IMR-90 (cell line): Measurements from ENCODE around the gene ECM1. TPM values are rescaled to one million over a fixed set of nuclear protein-coding genes. Genes with fewer than 3 reads are reported as not detected.

ENCODE experiments used
- ATAC-seq: fragments of 200-7000 bp; cut with Tn5 transposase; 2 replicates; pipeline ENCODE4 v1.9.1; 2020; ENCODE audit warnings: low read depth, mild to moderate bottlenecking, moderate library complexity
- BruUV-seq: library from RNA; stranded (reverse); fragments of 400-500 nt; replicated peaks from 2 replicates; lab custom pipeline; 2021; lab: Mats Ljungman, UMichigan
- CTCF ChIA-PET: fragments of 300-600 bp; formaldehyde crosslinking; extraction: SDS; loops from one replicate; lab custom pipeline; 2021; ENCODE audit warnings: antibody characterized with exemption; lab: Yijun Ruan, JAX
- POLR2A ChIA-PET: fragments of 300-600 bp; sonication (Branson Sonifier 250); formaldehyde crosslinking; loops from one replicate; lab custom pipeline; 2022; ENCODE audit warnings: antibody characterized with exemption; ENCODE audit not compliant: unreplicated experiment; lab: Charles Lee
- DNase-seq: peaks from one replicate; pipeline ENCODE4 v3.0.0; 2013
- H2AFZ ChIP-seq: replicated peaks from 2 replicates; pipeline ENCODE3; 2013; ENCODE audit warnings: low read length, mild to moderate bottlenecking; ENCODE audit not compliant: poor library complexity
- H2AK5ac ChIP-seq: 2 replicates; pipeline ENCODE4 v1.6.1; 2013; ENCODE audit warnings: low read depth, low read length, inconsistent platforms
- H2AK9ac ChIP-seq: replicated peaks from 2 replicates; pipeline ENCODE3; 2013; ENCODE audit warnings: mild to moderate bottlenecking, low read depth, low read length, moderate library complexity; ENCODE audit not compliant: poor library complexity
- H2BK120ac ChIP-seq: 2 replicates; pipeline ENCODE4 v1.6.1; 2013; ENCODE audit warnings: low read depth, low read length, inconsistent platforms
- H2BK15ac ChIP-seq: 3 replicates; pipeline ENCODE4 v1.6.1; 2013; ENCODE audit warnings: low read depth, low read length, inconsistent platforms
- H2BK20ac ChIP-seq: 2 replicates; pipeline ENCODE4 v1.6.1; 2013; ENCODE audit warnings: low read depth, mild to moderate bottlenecking, inconsistent platforms, low read length, moderate library complexity
- H2BK5ac ChIP-seq: 2 replicates; pipeline ENCODE4 v1.6.1; 2013; ENCODE audit warnings: mild to moderate bottlenecking, low read depth, low read length, inconsistent platforms; ENCODE audit not compliant: poor library complexity, severe bottlenecking
- H3K14ac ChIP-seq: replicated peaks from 2 replicates; pipeline ENCODE4 v1.6.1; 2013; ENCODE audit warnings: low read depth, low read length, inconsistent platforms
- H3K18ac ChIP-seq: 2 replicates; pipeline ENCODE4 v1.6.1; 2013; ENCODE audit warnings: low read depth, low read length, control low read depth
- H3K23ac ChIP-seq: 2 replicates; pipeline ENCODE4 v1.6.1; 2013; ENCODE audit warnings: low read depth, low read length, inconsistent platforms
- H3K27ac ChIP-seq: 2 replicates; pipeline ENCODE4 v1.5.1; 2013; ENCODE audit warnings: mild to moderate bottlenecking, control low read depth, low read length; ENCODE audit not compliant: insufficient read depth
- H3K27me3 ChIP-seq: 2 replicates; pipeline ENCODE4 v1.6.1; 2013; ENCODE audit warnings: low read length; ENCODE audit not compliant: control insufficient read depth, insufficient read depth
- H3K36me3 ChIP-seq: 2 replicates; pipeline ENCODE4 v1.6.1; 2013; ENCODE audit warnings: low read length, mixed read lengths; ENCODE audit not compliant: control insufficient read depth, insufficient read depth
- H3K4ac ChIP-seq: 2 replicates; pipeline ENCODE4 v1.6.1; 2013; ENCODE audit warnings: low read depth, low read length, inconsistent platforms
- H3K4me1 ChIP-seq: 2 replicates; pipeline ENCODE4 v1.6.1; 2013; ENCODE audit warnings: low read length, mixed read lengths; ENCODE audit not compliant: control insufficient read depth, insufficient read depth
- H3K4me2 ChIP-seq: 2 replicates; pipeline ENCODE4 v1.6.1; 2013; ENCODE audit warnings: low read depth, mild to moderate bottlenecking, control low read depth, low read length, moderate library complexity
- H3K4me3 ChIP-seq: 2 replicates; pipeline ENCODE4 v1.5.1; 2013; ENCODE audit warnings: low read depth, mild to moderate bottlenecking, control low read depth, low read length, moderate library complexity; ENCODE audit not compliant: insufficient read depth
- H3K56ac ChIP-seq: 2 replicates; pipeline ENCODE4 v1.6.1; 2013; ENCODE audit warnings: low read length, inconsistent platforms; ENCODE audit not compliant: insufficient read depth; ENCODE audit errors: extremely low read depth
- H3K79me1 ChIP-seq, 2 experiments: 2 replicates each; pipeline ENCODE4 v1.6.1; 2013; ENCODE audit warnings: low read length in 2 of 2, inconsistent platforms in 1 of 2, low read depth in 1 of 2
- H3K9ac ChIP-seq: 2 replicates; pipeline ENCODE4 v1.6.1; 2013; ENCODE audit warnings: low read depth, low read length, control low read depth
- H3K9me1 ChIP-seq: 2 replicates; pipeline ENCODE4 v1.6.1; 2013; ENCODE audit warnings: low read length, inconsistent platforms; ENCODE audit not compliant: insufficient read depth
- H3K9me3 ChIP-seq: 2 replicates; pipeline ENCODE4 v1.6.1; 2013; ENCODE audit warnings: low read length; ENCODE audit not compliant: control insufficient read depth, insufficient read depth
- H4K20me1 ChIP-seq: 2 replicates; pipeline ENCODE4 v1.6.1; 2013; ENCODE audit warnings: low read length, inconsistent platforms; ENCODE audit not compliant: insufficient read depth
- H4K5ac ChIP-seq: 2 replicates; pipeline ENCODE4 v1.6.1; 2013; ENCODE audit warnings: mild to moderate bottlenecking, low read depth, low read length, control low read depth
- H4K8ac ChIP-seq, 2 experiments: 2 replicates each; pipeline ENCODE4 v1.6.1; 2013; ENCODE audit warnings: low read depth in 2 of 2, low read length in 2 of 2, control low read depth in 1 of 2, inconsistent platforms in 1 of 2
- H4K91ac ChIP-seq: 2 replicates; pipeline ENCODE4 v1.6.1; 2013; ENCODE audit warnings: low read depth, low read length, inconsistent platforms; ENCODE audit not compliant: insufficient read depth
- CHD1 ChIP-seq: IDR thresholded peaks from 2 replicates; pipeline ENCODE4 v1.6.1; 2012; ENCODE audit warnings: low read depth, low read length, improper control_type of control experiment
- FOS ChIP-seq: fragments of 150-350 bp; IDR thresholded peaks from 2 replicates; pipeline ENCODE4 v1.6.1; 2016; ENCODE audit warnings: low read depth, low read length
- MAFK ChIP-seq: IDR thresholded peaks from 2 replicates; pipeline ENCODE4 v1.6.1; 2012; ENCODE audit warnings: low read depth, low read length, improper control_type of control experiment
- MAZ ChIP-seq: IDR thresholded peaks from 2 replicates; pipeline ENCODE4 v1.6.1; 2012; ENCODE audit warnings: low read depth, mild to moderate bottlenecking, low read length, improper control_type of control experiment, moderate library complexity, borderline replicate concordance
- MXI1 ChIP-seq: IDR thresholded peaks from 2 replicates; pipeline ENCODE4 v1.6.1; 2012; ENCODE audit warnings: low read depth, mild to moderate bottlenecking, low read length, moderate library complexity, borderline replicate concordance
- NFE2L2 ChIP-seq: fragments of 150-350 bp; IDR thresholded peaks from 2 replicates; pipeline ENCODE4 v1.6.1; 2016; ENCODE audit warnings: low read depth, mild to moderate bottlenecking, low read length
- RFX5 ChIP-seq: IDR thresholded peaks from 2 replicates; pipeline ENCODE4 v1.8.0; 2012; ENCODE audit warnings: low read depth, mild to moderate bottlenecking, low read length, moderate library complexity
- WGBS, 2 experiments: methylation state at CpG; one replicate each; pipeline versions ENCODE4 v1.1.5 to v1.1.7; 2013; ENCODE audit warnings: missing lambda C conversion rate in 2 of 2; ENCODE audit not compliant: insufficient read length in 1 of 2; ENCODE audit errors: extremely low coverage in 2 of 2; 5-methylcytosine and 5-hydroxymethylcytosine counted together
- dilution Hi-C: fragments of 300-500 bp; cut with HindIII; formaldehyde crosslinking; loops from one replicate; pipeline ENCODE4 v1.14.3; 2018; ENCODE audit warnings: low sequenced_read_pairs; ENCODE audit not compliant: unreplicated experiment
- in situ Hi-C: fragments of 300-500 bp; cut with MboI; formaldehyde crosslinking; loops from 3 replicates; pipeline ENCODE4 v1.14.3; 2019; ENCODE audit warnings: low sequenced_read_pairs, inconsistent platforms, mixed read lengths
- intact Hi-C: fragments of 100-400 bp; cut with micrococcal nuclease; formaldehyde crosslinking; loops from 2 replicates; pipeline ENCODE4 v1.10.0; 2022
- polyA plus RNA-seq, 3 experiments: library from polyadenylated mRNA; depleted of rRNA; stranded (reverse); fragments of >200 nt; gene quantifications; 2 replicates each; pipeline ENCODE4 v1.2.3, GENCODE V29; 2012; ENCODE audit warnings: low replicate concordance in 1 of 3
- total RNA-seq: library from RNA; depleted of rRNA; stranded (reverse); fragments of >200 nt; gene quantifications from 2 replicates; pipeline ENCODE4 v1.2.3, GENCODE V29; 2012
- TF ChIP-seq, protein P1 (sequence below): fragments of 150-350 bp; IDR thresholded peaks from 2 replicates; pipeline ENCODE4 v1.6.1; 2017; ENCODE audit warnings: mild to moderate bottlenecking, antibody characterized with exemption, low read length, low read depth
- TF ChIP-seq, protein P2 (sequence below): conservative IDR thresholded peaks from 2 replicates; pipeline ENCODE4 v1.5.1; 2012; ENCODE audit warnings: mild to moderate bottlenecking, low read depth, low read length, improper control_type of control experiment
- TF ChIP-seq, protein P3 (sequence below): fragments of 150-350 bp; IDR thresholded peaks from 2 replicates; pipeline ENCODE4 v1.6.1; 2016; ENCODE audit warnings: low read depth, mild to moderate bottlenecking, low read length, moderate library complexity, borderline replicate concordance

Gene ECM1
- total and polyA plus RNA-seq, 2 of the 4 experiments (the other 2 are of a cell fraction): 20.1 to 230 TPM

DNA sequence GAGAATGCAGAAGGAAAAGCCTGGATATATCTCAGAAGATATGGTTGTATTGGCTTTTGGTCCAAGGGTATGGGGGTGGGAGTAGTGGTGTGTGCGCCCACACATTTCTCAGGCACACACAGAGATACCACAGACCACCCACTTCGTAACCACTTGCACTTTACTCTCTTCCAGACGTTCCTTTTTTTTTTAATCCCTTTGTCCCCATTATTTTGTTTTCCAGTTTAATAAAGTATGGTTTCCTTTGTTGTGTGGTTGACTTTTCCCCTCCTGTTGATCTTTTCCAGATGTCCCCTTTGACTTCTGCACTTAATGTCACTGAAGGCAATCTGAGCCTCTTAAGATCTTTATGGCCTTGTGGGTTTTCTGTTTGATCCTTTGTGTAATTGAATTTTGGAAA, 31.2 kb upstream of the ECM1 start:
- no peak overlapping the region for H2AFZ ChIP-seq
- H4K91ac ChIP-seq: no peak overlapping the region
- intact Hi-C loops (no loop called here), dilution Hi-C loops (no loop called here), in situ Hi-C loops (no loop called here)
- H2BK20ac ChIP-seq: no peak overlapping the region
- no peak overlapping the region for H2AK9ac ChIP-seq
- no peak overlapping the region for H3K18ac ChIP-seq
- H2BK5ac ChIP-seq: no peak overlapping the region
- H3K4me2 ChIP-seq: no peak overlapping the region
- no peak overlapping the region for H2BK15ac ChIP-seq
- no peak overlapping the region for H4K8ac ChIP-seq
- H3K9me3 ChIP-seq: no peaks in the 10 kb centered on the region
- H2AK5ac ChIP-seq: no peak overlapping the region
- WGBS, 2 experiments: no CpG with 5 or more reads among the region's 3 CpGs
- peaks cover 3 to 4% of the 10 kb centered on the region in 2 experiments; a peak in 1 of 4 replicates for H3K79me1 ChIP-seq
- BruUV-seq: no TSS peak
- H3K4ac ChIP-seq: no peak overlapping the region
- no peak overlapping the region for H4K5ac ChIP-seq
- ATAC-seq (no peak), DNase-seq (no peak)
- no peak overlapping the region for H3K27ac ChIP-seq
- POLR2A ChIA-PET: no interaction called here
- H3K27me3 ChIP-seq: no peaks in the 10 kb centered on the region
- H3K4me1 ChIP-seq: peaks cover 9% of the 10 kb centered on the region
- TF ChIP-seq MXI1: no peak
- no peak for TF ChIP-seq NFE2L2
- TF ChIP-seq CHD1: no peak
- no peak for TF ChIP-seq FOS
- TF ChIP-seq, protein P1, sequence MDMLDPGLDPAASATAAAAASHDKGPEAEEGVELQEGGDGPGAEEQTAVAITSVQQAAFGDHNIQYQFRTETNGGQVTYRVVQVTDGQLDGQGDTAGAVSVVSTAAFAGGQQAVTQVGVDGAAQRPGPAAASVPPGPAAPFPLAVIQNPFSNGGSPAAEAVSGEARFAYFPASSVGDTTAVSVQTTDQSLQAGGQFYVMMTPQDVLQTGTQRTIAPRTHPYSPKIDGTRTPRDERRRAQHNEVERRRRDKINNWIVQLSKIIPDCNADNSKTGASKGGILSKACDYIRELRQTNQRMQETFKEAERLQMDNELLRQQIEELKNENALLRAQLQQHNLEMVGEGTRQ: no peak
- no peak for TF ChIP-seq RFX5
- TF ChIP-seq, protein P2, sequence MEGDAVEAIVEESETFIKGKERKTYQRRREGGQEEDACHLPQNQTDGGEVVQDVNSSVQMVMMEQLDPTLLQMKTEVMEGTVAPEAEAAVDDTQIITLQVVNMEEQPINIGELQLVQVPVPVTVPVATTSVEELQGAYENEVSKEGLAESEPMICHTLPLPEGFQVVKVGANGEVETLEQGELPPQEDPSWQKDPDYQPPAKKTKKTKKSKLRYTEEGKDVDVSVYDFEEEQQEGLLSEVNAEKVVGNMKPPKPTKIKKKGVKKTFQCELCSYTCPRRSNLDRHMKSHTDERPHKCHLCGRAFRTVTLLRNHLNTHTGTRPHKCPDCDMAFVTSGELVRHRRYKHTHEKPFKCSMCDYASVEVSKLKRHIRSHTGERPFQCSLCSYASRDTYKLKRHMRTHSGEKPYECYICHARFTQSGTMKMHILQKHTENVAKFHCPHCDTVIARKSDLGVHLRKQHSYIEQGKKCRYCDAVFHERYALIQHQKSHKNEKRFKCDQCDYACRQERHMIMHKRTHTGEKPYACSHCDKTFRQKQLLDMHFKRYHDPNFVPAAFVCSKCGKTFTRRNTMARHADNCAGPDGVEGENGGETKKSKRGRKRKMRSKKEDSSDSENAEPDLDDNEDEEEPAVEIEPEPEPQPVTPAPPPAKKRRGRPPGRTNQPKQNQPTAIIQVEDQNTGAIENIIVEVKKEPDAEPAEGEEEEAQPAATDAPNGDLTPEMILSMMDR: no peak
- TF ChIP-seq, protein P3, sequence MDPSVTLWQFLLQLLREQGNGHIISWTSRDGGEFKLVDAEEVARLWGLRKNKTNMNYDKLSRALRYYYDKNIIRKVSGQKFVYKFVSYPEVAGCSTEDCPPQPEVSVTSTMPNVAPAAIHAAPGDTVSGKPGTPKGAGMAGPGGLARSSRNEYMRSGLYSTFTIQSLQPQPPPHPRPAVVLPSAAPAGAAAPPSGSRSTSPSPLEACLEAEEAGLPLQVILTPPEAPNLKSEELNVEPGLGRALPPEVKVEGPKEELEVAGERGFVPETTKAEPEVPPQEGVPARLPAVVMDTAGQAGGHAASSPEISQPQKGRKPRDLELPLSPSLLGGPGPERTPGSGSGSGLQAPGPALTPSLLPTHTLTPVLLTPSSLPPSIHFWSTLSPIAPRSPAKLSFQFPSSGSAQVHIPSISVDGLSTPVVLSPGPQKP: no peak
- no peak for TF ChIP-seq MAFK
- no peak for TF ChIP-seq MAZ
- H2BK120ac ChIP-seq: no peak overlapping the region
- CTCF ChIA-PET: no interaction called here
- no peak overlapping the region for H3K9ac ChIP-seq
- H3K36me3 ChIP-seq: peaks cover 12% of the 10 kb centered on the region
- H3K56ac ChIP-seq: no peak overlapping the region
- no peak overlapping the region for H3K14ac ChIP-seq
- no peak overlapping the region for H3K4me3 ChIP-seq
- no peaks in the 10 kb centered on the region for H4K20me1 ChIP-seq
- H3K23ac ChIP-seq: no peak overlapping the region
- peaks cover 9% of the 10 kb centered on the region for H3K9me1 ChIP-seq
